ENCODE data around the gene MARCHF3. TPM values are rescaled to one million over a fixed set of nuclear protein-coding genes. Genes with fewer than 3 reads are reported as not detected.

Gene MARCHF3
- total RNA-seq, 1 experiment from 2014 or later = 16.1 TPM

GRCh38 chr5:127074466-127074865 lies 44.1 kb upstream of the MARCHF3 start:
- H3K27me3 Mint-ChIP-seq (ENCODE audit: unreplicated experiment) = no peaks in the 10 kb centered on the region
- CTCF ChIA-PET = no interaction called here
- no peaks in the 10 kb centered on the region for H3K9me3 Mint-ChIP-seq (ENCODE audit: low read depth, unreplicated experiment)
- intact Hi-C loops (cut with micrococcal nuclease; ENCODE audit: unreplicated experiment) = loop anchor here (5.0 kb wide), 1 partner anchor 133 kb away; no protein-coding TSS in a partner anchor
- no peak for TF ChIP-seq CTCF (IDR thresholded peaks at IDR 0.05; ENCODE audit: unreplicated experiment)
- peaks cover 10% of the 10 kb centered on the region for H3K36me3 Mint-ChIP-seq (ENCODE audit: insufficient read depth, unreplicated experiment)
- no peak for DNase-seq
- no peak overlapping the region for H3K27ac Mint-ChIP-seq (ENCODE audit: unreplicated experiment)
- no peaks in the 10 kb centered on the region for H3K4me1 Mint-ChIP-seq (ENCODE audit: low read depth, unreplicated experiment)
- no TSS peak for BruUV-seq (replicated peaks)
- no peak overlapping the region for H3K4me3 Mint-ChIP-seq (ENCODE audit: low read depth, unreplicated experiment)

- intact Hi-C loops (cut with micrococcal nuclease; ENCODE audit: unreplicated experiment) = loop anchor here (2.0 to 5.0 kb wide), 2 partner anchors 68 to 134 kb away; no protein-coding TSS in a partner anchor
- peaks cover 10% of the 10 kb centered on the region for H3K36me3 Mint-ChIP-seq (ENCODE audit: insufficient read depth, unreplicated experiment)
- H3K4me3 Mint-ChIP-seq (ENCODE audit: low read depth, unreplicated experiment) = peak within 1 kb of the TSS; percentile 91
- H3K27ac Mint-ChIP-seq (ENCODE audit: unreplicated experiment) = peak within 1 kb of the TSS; percentile 90
- H3K27me3 Mint-ChIP-seq (ENCODE audit: unreplicated experiment) = no peaks in the 10 kb centered on the region
- H3K9me3 Mint-ChIP-seq (ENCODE audit: low read depth, unreplicated experiment) = no peaks in the 10 kb centered on the region
- no peak for TF ChIP-seq CTCF (IDR thresholded peaks at IDR 0.05; ENCODE audit: unreplicated experiment)
- H3K4me1 Mint-ChIP-seq (ENCODE audit: low read depth, unreplicated experiment) = no peaks in the 10 kb centered on the region
- BruUV-seq (replicated peaks) = TSS peak; percentile 70
- CTCF ChIA-PET = interaction anchor here (0.8 to 1.1 kb wide), 2 partner anchors 32 to 264 kb away, joined by 3 read pairs; no protein-coding TSS in a partner anchor
- DNase-seq = peak; percentile 67
Measured at GRCh38 chr5:127072861-127073846, 42.8 kb upstream of the MARCHF3 start, which contains the start of gene C5orf63. Gene C5orf63 (minus strand): TSS chr5:127073502. CDS start chr5:127058995, 14,507 bp downstream.

- no peak for TF ChIP-seq CTCF (IDR thresholded peaks at IDR 0.05; ENCODE audit: unreplicated experiment)
- no peak overlapping the region for H3K27ac Mint-ChIP-seq (ENCODE audit: unreplicated experiment)
- no peaks in the 10 kb centered on the region for H3K9me3 Mint-ChIP-seq (ENCODE audit: low read depth, unreplicated experiment)
- BruUV-seq (replicated peaks) = no TSS peak
- H3K4me1 Mint-ChIP-seq (ENCODE audit: low read depth, unreplicated experiment) = no peaks in the 10 kb centered on the region
- CTCF ChIA-PET = no interaction called here
- peaks cover 10% of the 10 kb centered on the region for H3K36me3 Mint-ChIP-seq (ENCODE audit: insufficient read depth, unreplicated experiment)
- no peak overlapping the region for H3K4me3 Mint-ChIP-seq (ENCODE audit: low read depth, unreplicated experiment)
- intact Hi-C loops (cut with micrococcal nuclease; ENCODE audit: unreplicated experiment) = loop anchor here (5.0 kb wide), 1 partner anchor 137 kb away; no protein-coding TSS in a partner anchor
- no peaks in the 10 kb centered on the region for H3K27me3 Mint-ChIP-seq (ENCODE audit: unreplicated experiment)
- no peak for DNase-seq
Measured at GRCh38 chr5:127070243-127070642, 39.9 kb upstream of the MARCHF3 start.

- H3K4me3 Mint-ChIP-seq (ENCODE audit: low read depth, unreplicated experiment) = no peak overlapping the region
Measured at GRCh38 chr5:127068493-127069214, 38.3 kb upstream of the MARCHF3 start.

More at GRCh38 chr5:127068493-127069214, 38.3 kb upstream of the MARCHF3 start:
- Mint-ChIP-seq H3K36me3 (ENCODE audit: insufficient read depth, unreplicated experiment) (peaks cover 10% of the 10 kb centered on the region), H3K27me3 (ENCODE audit: unreplicated experiment) (no peaks in the 10 kb centered on the region), H3K9me3 (ENCODE audit: low read depth, unreplicated experiment) (no peaks in the 10 kb centered on the region), H3K27ac (ENCODE audit: unreplicated experiment) (no peak overlapping the region), H3K4me1 (ENCODE audit: low read depth, unreplicated experiment) (no peaks in the 10 kb centered on the region)
- BruUV-seq (replicated peaks) = no TSS peak
- CTCF ChIA-PET = interaction anchor here (0.6 kb wide), 1 partner anchor 415 kb away, joined by 3 read pairs; no protein-coding TSS in a partner anchor
- no peak for TF ChIP-seq CTCF (IDR thresholded peaks at IDR 0.05; ENCODE audit: unreplicated experiment)
- no peak for DNase-seq
- intact Hi-C loops (cut with micrococcal nuclease; ENCODE audit: unreplicated experiment) = no loop called here

Measured in Calu3 (cell line).